ENCODE data around the gene RHBDF2. TPM values are rescaled to one million over a fixed set of nuclear protein-coding genes. Genes with fewer than 3 reads are reported as not detected.

RHBDF2 gene
- total RNA-seq, 1 donor from 2014 or later, result 0.79 TPM

DNA sequence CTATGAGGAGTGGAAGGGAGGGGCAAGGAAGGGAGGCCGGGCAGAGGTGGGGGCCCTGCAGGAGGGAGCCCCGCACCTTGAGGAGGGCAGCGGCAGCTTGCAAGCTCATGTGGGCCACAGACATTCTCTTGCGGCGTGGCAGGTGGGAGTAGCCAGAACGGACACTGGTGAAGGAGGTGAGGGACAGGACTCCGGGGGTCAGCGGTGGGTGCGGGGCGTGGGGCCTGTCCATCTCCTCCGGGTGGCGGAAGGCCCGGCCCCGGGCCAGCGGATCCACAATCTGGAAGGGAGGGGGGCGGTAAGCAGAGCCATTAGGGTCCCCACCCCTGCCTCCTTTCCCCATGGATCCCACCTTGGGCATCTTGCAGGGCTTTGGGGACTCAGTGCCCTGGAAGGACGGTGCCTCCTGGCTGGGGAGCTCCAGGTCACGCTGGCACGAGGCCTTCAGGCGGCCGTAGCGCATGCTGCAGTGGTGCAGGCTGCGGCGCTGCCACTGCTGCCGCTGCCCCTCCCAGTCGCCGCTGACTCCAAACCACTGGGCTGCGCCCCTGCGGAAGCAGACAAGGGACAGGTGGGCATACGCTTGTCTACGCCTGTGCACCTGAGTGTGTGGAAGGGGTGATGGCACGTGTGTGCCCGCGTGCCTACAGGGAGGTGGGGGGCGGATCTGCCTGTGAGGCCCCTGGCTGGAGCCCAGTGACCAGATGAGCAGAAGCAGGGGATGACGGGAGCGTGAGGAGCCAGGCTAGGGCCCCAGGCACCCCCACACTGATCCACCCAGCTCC lies 22.3 kb downstream of the RHBDF2 start:
- DNase-seq (ENCODE audit: low spot score), result no peak
- H3K9me3 ChIP-seq (ENCODE audit: low read depth), result no peaks in the 10 kb centered on the region
- H3F3A ChIP-seq (ENCODE audit: low read depth), result peaks cover 3% of the 10 kb centered on the region
- H2AFZ ChIP-seq (replicated peaks), result no peak overlapping the region
- no peaks in the 10 kb centered on the region for H3K27me3 ChIP-seq
- Mint-ChIP-seq H3K4me1 (peaks cover 19% of the 10 kb centered on the region), H3K9me3 (no peaks in the 10 kb centered on the region), H3K27ac (peak overlapping the region; percentile 60), H3K4me3 (no peak overlapping the region), H3K36me3 (no peaks in the 10 kb centered on the region), H3K27me3 (ENCODE audit: insufficient read depth, low read depth) (peaks cover 14% of the 10 kb centered on the region)
- no peak overlapping the region for H3K9ac ChIP-seq
- no peak overlapping the region for H3K27ac ChIP-seq
- no peak overlapping the region for H3K4me2 ChIP-seq
- TF ChIP-seq, protein P1, sequence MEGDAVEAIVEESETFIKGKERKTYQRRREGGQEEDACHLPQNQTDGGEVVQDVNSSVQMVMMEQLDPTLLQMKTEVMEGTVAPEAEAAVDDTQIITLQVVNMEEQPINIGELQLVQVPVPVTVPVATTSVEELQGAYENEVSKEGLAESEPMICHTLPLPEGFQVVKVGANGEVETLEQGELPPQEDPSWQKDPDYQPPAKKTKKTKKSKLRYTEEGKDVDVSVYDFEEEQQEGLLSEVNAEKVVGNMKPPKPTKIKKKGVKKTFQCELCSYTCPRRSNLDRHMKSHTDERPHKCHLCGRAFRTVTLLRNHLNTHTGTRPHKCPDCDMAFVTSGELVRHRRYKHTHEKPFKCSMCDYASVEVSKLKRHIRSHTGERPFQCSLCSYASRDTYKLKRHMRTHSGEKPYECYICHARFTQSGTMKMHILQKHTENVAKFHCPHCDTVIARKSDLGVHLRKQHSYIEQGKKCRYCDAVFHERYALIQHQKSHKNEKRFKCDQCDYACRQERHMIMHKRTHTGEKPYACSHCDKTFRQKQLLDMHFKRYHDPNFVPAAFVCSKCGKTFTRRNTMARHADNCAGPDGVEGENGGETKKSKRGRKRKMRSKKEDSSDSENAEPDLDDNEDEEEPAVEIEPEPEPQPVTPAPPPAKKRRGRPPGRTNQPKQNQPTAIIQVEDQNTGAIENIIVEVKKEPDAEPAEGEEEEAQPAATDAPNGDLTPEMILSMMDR (IDR thresholded peaks at IDR 0.05), result no peak
- TF ChIP-seq EZH2phosphoT487 (IDR thresholded peaks at IDR 0.05), result no peak
- TF ChIP-seq EZH2 (IDR thresholded peaks at IDR 0.05), result no peak
- no peaks in the 10 kb centered on the region for H3K4me1 ChIP-seq
- no peak overlapping the region for H3K4me3 ChIP-seq
- H4K20me1 ChIP-seq (ENCODE audit: low read depth), result no peaks in the 10 kb centered on the region
- no peaks in the 10 kb centered on the region for H3K36me3 ChIP-seq
- no peaks in the 10 kb centered on the region for H3K79me2 ChIP-seq (ENCODE audit: low read depth)

DNA sequence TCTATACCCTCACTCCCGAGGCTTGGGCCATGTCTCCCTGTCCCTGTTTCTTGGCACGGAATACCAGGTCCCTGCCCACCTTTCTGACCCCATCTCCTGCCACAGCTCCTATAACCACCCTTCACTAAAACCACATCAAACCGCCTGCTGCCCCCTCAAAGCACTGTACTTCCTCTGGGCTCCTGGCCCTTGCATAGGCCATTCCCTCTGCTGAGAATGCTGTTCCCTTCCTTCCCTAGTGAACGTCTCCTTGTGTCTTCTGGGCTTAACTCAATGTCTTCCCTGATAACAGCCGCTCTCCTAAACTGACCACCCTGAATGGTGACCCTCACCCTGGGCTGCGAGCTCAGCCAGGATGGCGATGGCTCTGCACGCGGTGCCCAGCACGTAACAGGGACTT lies 23.1 kb downstream of the RHBDF2 start:
- Histone ChIP-seq H3F3A (ENCODE audit: low read depth) (peaks cover 3% of the 10 kb centered on the region), H3K9me3 (ENCODE audit: low read depth) (no peaks in the 10 kb centered on the region), H3K27me3 (no peaks in the 10 kb centered on the region), H4K20me1 (ENCODE audit: low read depth) (no peaks in the 10 kb centered on the region), H3K4me3 (no peak overlapping the region), H3K9ac (no peak overlapping the region), H3K79me2 (ENCODE audit: low read depth) (no peaks in the 10 kb centered on the region), H3K4me2 (no peak overlapping the region), H3K4me1 (no peaks in the 10 kb centered on the region), H3K27ac (no peak overlapping the region), H3K36me3 (no peaks in the 10 kb centered on the region), H2AFZ (replicated peaks) (no peak overlapping the region)
- no peak overlapping the region for H3K27ac Mint-ChIP-seq
- H3K4me3 Mint-ChIP-seq, result no peak overlapping the region
- no peaks in the 10 kb centered on the region for H3K9me3 Mint-ChIP-seq
- H3K27me3 Mint-ChIP-seq (ENCODE audit: insufficient read depth, low read depth), result peaks cover 14% of the 10 kb centered on the region
- no peaks in the 10 kb centered on the region for H3K36me3 Mint-ChIP-seq
- peaks cover 19% of the 10 kb centered on the region for H3K4me1 Mint-ChIP-seq
- DNase-seq (ENCODE audit: low spot score), result no peak
- TF ChIP-seq EZH2phosphoT487 (IDR thresholded peaks at IDR 0.05) (no peak), EZH2 (IDR thresholded peaks at IDR 0.05) (no peak)
- TF ChIP-seq, protein P1 (IDR thresholded peaks at IDR 0.05), result no peak

DNA sequence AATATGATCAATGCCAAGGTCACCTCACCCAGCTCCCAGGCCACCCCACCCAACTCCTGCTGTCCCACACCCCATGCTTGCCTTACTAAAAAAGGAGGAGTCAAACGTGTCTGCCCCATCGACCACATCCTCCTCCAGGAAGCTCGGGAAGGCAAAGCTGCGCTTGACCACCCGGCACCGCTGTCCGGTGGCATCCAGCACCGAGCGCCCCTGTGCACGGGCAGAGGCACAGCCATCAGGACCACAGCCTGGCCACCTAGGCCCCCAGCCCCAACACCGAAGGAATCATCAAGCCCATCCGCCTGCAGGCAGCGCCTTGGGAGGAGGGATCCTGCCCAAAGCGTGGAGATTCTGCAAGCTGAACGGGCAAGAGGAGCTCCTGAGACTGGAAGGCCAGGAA lies 23.6 kb downstream of the RHBDF2 start:
- Mint-ChIP-seq H3K27me3 (ENCODE audit: insufficient read depth, low read depth) (peaks cover 12% of the 10 kb centered on the region), H3K4me1 (peaks cover 19% of the 10 kb centered on the region), H3K9me3 (no peaks in the 10 kb centered on the region), H3K36me3 (no peaks in the 10 kb centered on the region), H3K4me3 (no peak overlapping the region), H3K27ac (no peak overlapping the region)
- no peak overlapping the region for H3K4me3 ChIP-seq
- H3K4me1 ChIP-seq, result no peaks in the 10 kb centered on the region
- H3K79me2 ChIP-seq (ENCODE audit: low read depth), result no peaks in the 10 kb centered on the region
- H3K9ac ChIP-seq, result no peak overlapping the region
- H3K27me3 ChIP-seq, result no peaks in the 10 kb centered on the region
- H4K20me1 ChIP-seq (ENCODE audit: low read depth), result no peaks in the 10 kb centered on the region
- no peak overlapping the region for H2AFZ ChIP-seq (replicated peaks)
- DNase-seq (ENCODE audit: low spot score), result no peak
- H3F3A ChIP-seq (ENCODE audit: low read depth), result peaks cover 3% of the 10 kb centered on the region
- no peaks in the 10 kb centered on the region for H3K36me3 ChIP-seq
- no peak overlapping the region for H3K27ac ChIP-seq
- no peaks in the 10 kb centered on the region for H3K9me3 ChIP-seq (ENCODE audit: low read depth)
- no peak overlapping the region for H3K4me2 ChIP-seq
- no peak for TF ChIP-seq EZH2 (IDR thresholded peaks at IDR 0.05)
- TF ChIP-seq, protein P1 (IDR thresholded peaks at IDR 0.05), result no peak
- no peak for TF ChIP-seq EZH2phosphoT487 (IDR thresholded peaks at IDR 0.05)

Measured in neural progenitor cell (in vitro differentiated cells).